ENCODE data around the gene RPL37A. TPM values are rescaled to one million over a fixed set of nuclear protein-coding genes. Genes with fewer than 3 reads are reported as not detected.

The RPL37A gene
- total RNA-seq, 1 donor from 2014 or later: 2,564 TPM

- DNase-seq (ENCODE audit: low read depth): no peak
- H3K27me3 ChIP-seq (ENCODE audit: control insufficient read depth, insufficient read depth, low read length): peaks cover 3% of the 10 kb centered on the region
- TF ChIP-seq CTCF (IDR thresholded peaks at IDR 0.05; ENCODE audit: insufficient read depth, low read length, poor library complexity, severe bottlenecking): no peak
- H3K36me3 ChIP-seq (ENCODE audit: control insufficient read depth, insufficient read depth, low read length): no peaks in the 10 kb centered on the region
- no peak overlapping the region for H3K4me3 ChIP-seq (ENCODE audit: low read depth, low read length)
These were observed 47.6 kb downstream of the RPL37A start for GRCh38 chr2:216546241-216546640.

GRCh38 chr2:216546641-216547403, 48.2 kb downstream of the RPL37A start:
- peaks cover 3% of the 10 kb centered on the region for H3K27me3 ChIP-seq (ENCODE audit: control insufficient read depth, insufficient read depth, low read length)
- no peaks in the 10 kb centered on the region for H3K36me3 ChIP-seq (ENCODE audit: control insufficient read depth, insufficient read depth, low read length)
- no peak for DNase-seq (ENCODE audit: low read depth)
- no peak for TF ChIP-seq CTCF (IDR thresholded peaks at IDR 0.05; ENCODE audit: insufficient read depth, low read length, poor library complexity, severe bottlenecking)
- no peak overlapping the region for H3K4me3 ChIP-seq (ENCODE audit: low read depth, low read length)

- Histone ChIP-seq H3K36me3 (ENCODE audit: control insufficient read depth, insufficient read depth, low read length) (no peaks in the 10 kb centered on the region), H3K4me3 (ENCODE audit: low read depth, low read length) (no peak overlapping the region), H3K27me3 (ENCODE audit: control insufficient read depth, insufficient read depth, low read length) (peaks cover 3% of the 10 kb centered on the region)
- no peak for DNase-seq (ENCODE audit: low read depth)
- TF ChIP-seq CTCF (IDR thresholded peaks at IDR 0.05; ENCODE audit: insufficient read depth, low read length, poor library complexity, severe bottlenecking): no peak
These were observed 50.3 kb downstream of the RPL37A start for GRCh38 chr2:216548901-216549331.

GRCh38 chr2:216549926-216550690, 51.5 kb downstream of the RPL37A start:
- no peak overlapping the region for H3K4me3 ChIP-seq (ENCODE audit: low read depth, low read length)
- no peaks in the 10 kb centered on the region for H3K36me3 ChIP-seq (ENCODE audit: control insufficient read depth, insufficient read depth, low read length)
- peaks cover 3% of the 10 kb centered on the region for H3K27me3 ChIP-seq (ENCODE audit: control insufficient read depth, insufficient read depth, low read length)
- no peak for DNase-seq (ENCODE audit: low read depth)
- no peak for TF ChIP-seq CTCF (IDR thresholded peaks at IDR 0.05; ENCODE audit: insufficient read depth, low read length, poor library complexity, severe bottlenecking)

GRCh38 chr2:216551234-216552068, 52.8 kb downstream of the RPL37A start:
- no peak for DNase-seq (ENCODE audit: low read depth)
- no peak for TF ChIP-seq CTCF (IDR thresholded peaks at IDR 0.05; ENCODE audit: insufficient read depth, low read length, poor library complexity, severe bottlenecking)
- no peak overlapping the region for H3K4me3 ChIP-seq (ENCODE audit: low read depth, low read length)

More at GRCh38 chr2:216551234-216552068, 52.8 kb downstream of the RPL37A start:
- Histone ChIP-seq H3K27me3 (ENCODE audit: control insufficient read depth, insufficient read depth, low read length) (peaks cover 3% of the 10 kb centered on the region), H3K36me3 (ENCODE audit: control insufficient read depth, insufficient read depth, low read length) (no peaks in the 10 kb centered on the region)
